IMR-90 (cell line): ENCODE measurements around the gene ENAM. TPM values are rescaled to one million over a fixed set of nuclear protein-coding genes. Genes with fewer than 3 reads are reported as not detected.
A peak's percentile ranks its signal among the peaks of the same experiment; 100 is the strongest.

ENCODE experiments used
- ATAC-seq: fragments of 200-7000 bp; cut with Tn5 transposase; 2 replicates; pipeline ENCODE4 v1.9.1; 2020; ENCODE audit warnings: low read depth, mild to moderate bottlenecking, moderate library complexity
- BruUV-seq: library from RNA; stranded (reverse); fragments of 400-500 nt; replicated peaks from 2 replicates; lab custom pipeline; 2021; lab: Mats Ljungman, UMichigan
- CTCF ChIA-PET: fragments of 300-600 bp; formaldehyde crosslinking; extraction: SDS; loops from one replicate; lab custom pipeline; 2021; ENCODE audit warnings: antibody characterized with exemption; lab: Yijun Ruan, JAX
- POLR2A ChIA-PET: fragments of 300-600 bp; sonication (Branson Sonifier 250); formaldehyde crosslinking; loops from one replicate; lab custom pipeline; 2022; ENCODE audit warnings: antibody characterized with exemption; ENCODE audit not compliant: unreplicated experiment; lab: Charles Lee
- DNase-seq: peaks from one replicate; pipeline ENCODE4 v3.0.0; 2013
- H2AFZ ChIP-seq: replicated peaks from 2 replicates; pipeline ENCODE3; 2013; ENCODE audit warnings: low read length, mild to moderate bottlenecking; ENCODE audit not compliant: poor library complexity
- H2AK5ac ChIP-seq: 2 replicates; pipeline ENCODE4 v1.6.1; 2013; ENCODE audit warnings: low read depth, low read length, inconsistent platforms
- H2AK9ac ChIP-seq: replicated peaks from 2 replicates; pipeline ENCODE3; 2013; ENCODE audit warnings: mild to moderate bottlenecking, low read depth, low read length, moderate library complexity; ENCODE audit not compliant: poor library complexity
- H2BK120ac ChIP-seq: 2 replicates; pipeline ENCODE4 v1.6.1; 2013; ENCODE audit warnings: low read depth, low read length, inconsistent platforms
- H2BK15ac ChIP-seq: 3 replicates; pipeline ENCODE4 v1.6.1; 2013; ENCODE audit warnings: low read depth, low read length, inconsistent platforms
- H2BK20ac ChIP-seq: 2 replicates; pipeline ENCODE4 v1.6.1; 2013; ENCODE audit warnings: low read depth, mild to moderate bottlenecking, inconsistent platforms, low read length, moderate library complexity
- H2BK5ac ChIP-seq: 2 replicates; pipeline ENCODE4 v1.6.1; 2013; ENCODE audit warnings: mild to moderate bottlenecking, low read depth, low read length, inconsistent platforms; ENCODE audit not compliant: poor library complexity, severe bottlenecking
- H3K14ac ChIP-seq: replicated peaks from 2 replicates; pipeline ENCODE4 v1.6.1; 2013; ENCODE audit warnings: low read depth, low read length, inconsistent platforms
- H3K18ac ChIP-seq: 2 replicates; pipeline ENCODE4 v1.6.1; 2013; ENCODE audit warnings: low read depth, low read length, control low read depth
- H3K23ac ChIP-seq: 2 replicates; pipeline ENCODE4 v1.6.1; 2013; ENCODE audit warnings: low read depth, low read length, inconsistent platforms
- H3K27ac ChIP-seq: 2 replicates; pipeline ENCODE4 v1.5.1; 2013; ENCODE audit warnings: mild to moderate bottlenecking, control low read depth, low read length; ENCODE audit not compliant: insufficient read depth
- H3K27me3 ChIP-seq: 2 replicates; pipeline ENCODE4 v1.6.1; 2013; ENCODE audit warnings: low read length; ENCODE audit not compliant: control insufficient read depth, insufficient read depth
- H3K36me3 ChIP-seq: 2 replicates; pipeline ENCODE4 v1.6.1; 2013; ENCODE audit warnings: low read length, mixed read lengths; ENCODE audit not compliant: control insufficient read depth, insufficient read depth
- H3K4ac ChIP-seq: 2 replicates; pipeline ENCODE4 v1.6.1; 2013; ENCODE audit warnings: low read depth, low read length, inconsistent platforms
- H3K4me1 ChIP-seq: 2 replicates; pipeline ENCODE4 v1.6.1; 2013; ENCODE audit warnings: low read length, mixed read lengths; ENCODE audit not compliant: control insufficient read depth, insufficient read depth
- H3K4me2 ChIP-seq: 2 replicates; pipeline ENCODE4 v1.6.1; 2013; ENCODE audit warnings: low read depth, mild to moderate bottlenecking, control low read depth, low read length, moderate library complexity
- H3K4me3 ChIP-seq: 2 replicates; pipeline ENCODE4 v1.5.1; 2013; ENCODE audit warnings: low read depth, mild to moderate bottlenecking, control low read depth, low read length, moderate library complexity; ENCODE audit not compliant: insufficient read depth
- H3K56ac ChIP-seq: 2 replicates; pipeline ENCODE4 v1.6.1; 2013; ENCODE audit warnings: low read length, inconsistent platforms; ENCODE audit not compliant: insufficient read depth; ENCODE audit errors: extremely low read depth
- H3K79me1 ChIP-seq, 2 experiments: 2 replicates each; pipeline ENCODE4 v1.6.1; 2013; ENCODE audit warnings: low read length in 2 of 2, inconsistent platforms in 1 of 2, low read depth in 1 of 2
- H3K9ac ChIP-seq: 2 replicates; pipeline ENCODE4 v1.6.1; 2013; ENCODE audit warnings: low read depth, low read length, control low read depth
- H3K9me1 ChIP-seq: 2 replicates; pipeline ENCODE4 v1.6.1; 2013; ENCODE audit warnings: low read length, inconsistent platforms; ENCODE audit not compliant: insufficient read depth
- H3K9me3 ChIP-seq: 2 replicates; pipeline ENCODE4 v1.6.1; 2013; ENCODE audit warnings: low read length; ENCODE audit not compliant: control insufficient read depth, insufficient read depth
- H4K20me1 ChIP-seq: 2 replicates; pipeline ENCODE4 v1.6.1; 2013; ENCODE audit warnings: low read length, inconsistent platforms; ENCODE audit not compliant: insufficient read depth
- H4K5ac ChIP-seq: 2 replicates; pipeline ENCODE4 v1.6.1; 2013; ENCODE audit warnings: mild to moderate bottlenecking, low read depth, low read length, control low read depth
- H4K8ac ChIP-seq, 2 experiments: 2 replicates each; pipeline ENCODE4 v1.6.1; 2013; ENCODE audit warnings: low read depth in 2 of 2, low read length in 2 of 2, control low read depth in 1 of 2, inconsistent platforms in 1 of 2
- H4K91ac ChIP-seq: 2 replicates; pipeline ENCODE4 v1.6.1; 2013; ENCODE audit warnings: low read depth, low read length, inconsistent platforms; ENCODE audit not compliant: insufficient read depth
- CEBPB ChIP-seq: IDR thresholded peaks from 2 replicates; pipeline ENCODE4 v1.6.1; 2012; ENCODE audit warnings: low read depth, low read length, improper control_type of control experiment
- CHD1 ChIP-seq: IDR thresholded peaks from 2 replicates; pipeline ENCODE4 v1.6.1; 2012; ENCODE audit warnings: low read depth, low read length, improper control_type of control experiment
- FOS ChIP-seq: fragments of 150-350 bp; IDR thresholded peaks from 2 replicates; pipeline ENCODE4 v1.6.1; 2016; ENCODE audit warnings: low read depth, low read length
- RAD21 ChIP-seq: IDR thresholded peaks from 2 replicates; pipeline ENCODE4 v1.6.1; 2012; ENCODE audit warnings: low read length, improper control_type of control experiment
- RFX5 ChIP-seq: IDR thresholded peaks from 2 replicates; pipeline ENCODE4 v1.8.0; 2012; ENCODE audit warnings: low read depth, mild to moderate bottlenecking, low read length, moderate library complexity
- SMC3 ChIP-seq: fragments of 150-350 bp; IDR thresholded peaks from 2 replicates; pipeline ENCODE4 v1.6.1; 2016; ENCODE audit warnings: low read depth, mild to moderate bottlenecking, antibody characterized with exemption, low read length, moderate library complexity
- WGBS, 2 experiments: methylation state at CpG; one replicate each; pipeline versions ENCODE4 v1.1.5 to v1.1.7; 2013; ENCODE audit warnings: missing lambda C conversion rate in 2 of 2; ENCODE audit not compliant: insufficient read length in 1 of 2; ENCODE audit errors: extremely low coverage in 2 of 2; 5-methylcytosine and 5-hydroxymethylcytosine counted together
- dilution Hi-C: fragments of 300-500 bp; cut with HindIII; formaldehyde crosslinking; loops from one replicate; pipeline ENCODE4 v1.14.3; 2018; ENCODE audit warnings: low sequenced_read_pairs; ENCODE audit not compliant: unreplicated experiment
- in situ Hi-C: fragments of 300-500 bp; cut with MboI; formaldehyde crosslinking; loops from 3 replicates; pipeline ENCODE4 v1.14.3; 2019; ENCODE audit warnings: low sequenced_read_pairs, inconsistent platforms, mixed read lengths
- intact Hi-C: fragments of 100-400 bp; cut with micrococcal nuclease; formaldehyde crosslinking; loops from 2 replicates; pipeline ENCODE4 v1.10.0; 2022
- polyA plus RNA-seq, 3 experiments: library from polyadenylated mRNA; depleted of rRNA; stranded (reverse); fragments of >200 nt; gene quantifications; 2 replicates each; pipeline ENCODE4 v1.2.3, GENCODE V29; 2012; ENCODE audit warnings: low replicate concordance in 1 of 3
- total RNA-seq: library from RNA; depleted of rRNA; stranded (reverse); fragments of >200 nt; gene quantifications from 2 replicates; pipeline ENCODE4 v1.2.3, GENCODE V29; 2012
- TF ChIP-seq, protein P1 (sequence below): conservative IDR thresholded peaks from 2 replicates; pipeline ENCODE4 v1.5.1; 2012; ENCODE audit warnings: mild to moderate bottlenecking, low read depth, low read length, improper control_type of control experiment
- TF ChIP-seq, protein P2 (sequence below): fragments of 150-350 bp; IDR thresholded peaks from 2 replicates; pipeline ENCODE4 v1.6.1; 2016; ENCODE audit warnings: low read depth, mild to moderate bottlenecking, low read length, moderate library complexity, borderline replicate concordance
- TF ChIP-seq, protein P3 (sequence below): fragments of 150-350 bp; IDR thresholded peaks from 2 replicates; pipeline ENCODE4 v1.6.1; 2017; ENCODE audit warnings: mild to moderate bottlenecking, antibody characterized with exemption, low read length, low read depth

The ENAM gene
- total and polyA plus RNA-seq, 2 of the 4 experiments (the other 2 are of a cell fraction) = under 0.01 to 0.10 TPM

DNA sequence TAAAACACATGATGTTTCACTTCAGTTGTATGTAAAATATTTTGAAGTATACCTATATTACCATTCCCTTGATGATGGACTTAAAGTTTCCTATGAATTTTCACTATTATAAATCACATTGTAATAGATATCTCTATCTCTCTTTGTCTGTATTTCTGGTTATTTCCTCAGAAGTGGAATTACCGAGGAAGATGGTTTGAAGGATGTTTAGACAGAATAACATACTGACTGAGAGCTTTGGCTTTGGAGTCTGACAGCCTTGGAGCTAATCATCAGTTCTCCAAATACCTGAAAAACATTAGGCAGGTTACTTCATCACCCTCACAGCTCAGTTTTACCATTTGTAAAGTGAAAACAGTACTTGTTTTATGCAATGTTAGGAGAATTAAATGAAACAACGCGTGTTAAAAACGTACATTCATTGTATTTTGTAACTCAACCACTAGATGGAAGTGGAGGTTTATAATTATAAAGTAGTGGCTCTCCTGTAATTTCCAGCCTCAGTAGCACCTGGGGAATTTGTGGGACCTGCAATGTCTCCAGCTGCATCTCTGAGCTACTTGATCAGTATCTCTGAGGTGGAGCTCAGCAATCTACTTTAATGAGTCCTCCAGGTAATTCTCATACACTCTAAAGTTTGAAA lies 23.4 kb downstream of the ENAM start:
- Histone ChIP-seq H3K4me3 (no peak overlapping the region; the same call in 1 of the 2 replicates), H3K18ac (peak overlapping the region; percentile 93; the same call in 1 of the 2 replicates), H2BK15ac (no peak overlapping the region), H3K9me1 (no peaks in the 10 kb centered on the region), H4K20me1 (no peaks in the 10 kb centered on the region), H3K79me1 (no peaks in the 10 kb centered on the region), H2AK9ac (no peak overlapping the region), H3K9me3 (no peaks in the 10 kb centered on the region), H3K23ac (peak overlapping the region; percentile 88; the same call in 1 of the 2 replicates), H3K27ac (no peak overlapping the region), H3K4me1 (peaks cover 2% of the 10 kb centered on the region; the same call in 1 of the 2 replicates), H2BK20ac (peak overlapping the region; percentile 87; the same call in 1 of the 2 replicates), H4K5ac (peak overlapping the region; percentile 95; the same call in 1 of the 2 replicates), H2BK5ac (peak overlapping the region; percentile 52), H3K4me2 (peak overlapping the region; percentile 99), H3K56ac (no peak overlapping the region), H4K91ac (no peak overlapping the region), H2AK5ac (no peak overlapping the region), H3K9ac (peak overlapping the region; percentile 57; the same call in 1 of the 2 replicates), H3K14ac (0 out of 2 replicates have a peak overlapping the region, but pooled peaks have one; percentile 81), H4K8ac (peak overlapping the region in 1 of 2 experiments; percentile 91; a peak in 2 of 4 replicates), H3K36me3 (no peaks in the 10 kb centered on the region), H2AFZ (peak overlapping the region; percentile 11), H2BK120ac (peak overlapping the region; percentile 62; the same call in 1 of the 2 replicates), H3K27me3 (no peaks in the 10 kb centered on the region), H3K4ac (peak overlapping the region; percentile 65; the same call in 1 of the 2 replicates)
- no TSS peak for BruUV-seq
- ATAC-seq = peak; percentile 88
- intact Hi-C loops (loop anchor here (1.0 to 2.0 kb wide), 2 partner anchors 532 to 1061 kb away; no protein-coding TSS in a partner anchor), in situ Hi-C loops (no loop called here), dilution Hi-C loops (no loop called here)
- ChIA-PET POLR2A (interaction anchor here (0.6 kb wide), 1 partner anchor 294 kb away, joined by 14 read pairs; no protein-coding TSS in a partner anchor), CTCF (interaction anchor here (0.5 to 1.6 kb wide), 9 partner anchors 9 to 358 kb away, joined by 3 to 6 read pairs (median 4); no protein-coding TSS in a partner anchor)
- WGBS, 2 experiments = no CpG with 5 or more reads among the region's 4 CpGs
- peak; percentile 52 for DNase-seq
- no peak for TF ChIP-seq CHD1
- TF ChIP-seq RFX5 = no peak
- TF ChIP-seq, protein P1, sequence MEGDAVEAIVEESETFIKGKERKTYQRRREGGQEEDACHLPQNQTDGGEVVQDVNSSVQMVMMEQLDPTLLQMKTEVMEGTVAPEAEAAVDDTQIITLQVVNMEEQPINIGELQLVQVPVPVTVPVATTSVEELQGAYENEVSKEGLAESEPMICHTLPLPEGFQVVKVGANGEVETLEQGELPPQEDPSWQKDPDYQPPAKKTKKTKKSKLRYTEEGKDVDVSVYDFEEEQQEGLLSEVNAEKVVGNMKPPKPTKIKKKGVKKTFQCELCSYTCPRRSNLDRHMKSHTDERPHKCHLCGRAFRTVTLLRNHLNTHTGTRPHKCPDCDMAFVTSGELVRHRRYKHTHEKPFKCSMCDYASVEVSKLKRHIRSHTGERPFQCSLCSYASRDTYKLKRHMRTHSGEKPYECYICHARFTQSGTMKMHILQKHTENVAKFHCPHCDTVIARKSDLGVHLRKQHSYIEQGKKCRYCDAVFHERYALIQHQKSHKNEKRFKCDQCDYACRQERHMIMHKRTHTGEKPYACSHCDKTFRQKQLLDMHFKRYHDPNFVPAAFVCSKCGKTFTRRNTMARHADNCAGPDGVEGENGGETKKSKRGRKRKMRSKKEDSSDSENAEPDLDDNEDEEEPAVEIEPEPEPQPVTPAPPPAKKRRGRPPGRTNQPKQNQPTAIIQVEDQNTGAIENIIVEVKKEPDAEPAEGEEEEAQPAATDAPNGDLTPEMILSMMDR = peak; percentile 63
- TF ChIP-seq, protein P2, sequence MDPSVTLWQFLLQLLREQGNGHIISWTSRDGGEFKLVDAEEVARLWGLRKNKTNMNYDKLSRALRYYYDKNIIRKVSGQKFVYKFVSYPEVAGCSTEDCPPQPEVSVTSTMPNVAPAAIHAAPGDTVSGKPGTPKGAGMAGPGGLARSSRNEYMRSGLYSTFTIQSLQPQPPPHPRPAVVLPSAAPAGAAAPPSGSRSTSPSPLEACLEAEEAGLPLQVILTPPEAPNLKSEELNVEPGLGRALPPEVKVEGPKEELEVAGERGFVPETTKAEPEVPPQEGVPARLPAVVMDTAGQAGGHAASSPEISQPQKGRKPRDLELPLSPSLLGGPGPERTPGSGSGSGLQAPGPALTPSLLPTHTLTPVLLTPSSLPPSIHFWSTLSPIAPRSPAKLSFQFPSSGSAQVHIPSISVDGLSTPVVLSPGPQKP = no peak
- peak; percentile 75 for TF ChIP-seq RAD21
- no peak for TF ChIP-seq CEBPB
- TF ChIP-seq SMC3 = peak; percentile 55
- no peak for TF ChIP-seq FOS
- TF ChIP-seq, protein P3, sequence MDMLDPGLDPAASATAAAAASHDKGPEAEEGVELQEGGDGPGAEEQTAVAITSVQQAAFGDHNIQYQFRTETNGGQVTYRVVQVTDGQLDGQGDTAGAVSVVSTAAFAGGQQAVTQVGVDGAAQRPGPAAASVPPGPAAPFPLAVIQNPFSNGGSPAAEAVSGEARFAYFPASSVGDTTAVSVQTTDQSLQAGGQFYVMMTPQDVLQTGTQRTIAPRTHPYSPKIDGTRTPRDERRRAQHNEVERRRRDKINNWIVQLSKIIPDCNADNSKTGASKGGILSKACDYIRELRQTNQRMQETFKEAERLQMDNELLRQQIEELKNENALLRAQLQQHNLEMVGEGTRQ = no peak
